ENCODE data around the gene TWSG1. TPM values are rescaled to one million over a fixed set of nuclear protein-coding genes. Genes with fewer than 3 reads are reported as not detected.

The TWSG1 gene
- total and polyA plus RNA-seq, 2 donors (not counting 3 experiments of a cell fraction or from before 2014, with no cell fraction given): 52.4 to 57.4 TPM

- Histone ChIP-seq H3K9ac (replicated peaks; ENCODE audit: extremely low read depth, insufficient read depth, low read length) (no peak overlapping the region), H3K9me3 (replicated peaks; ENCODE audit: control insufficient read depth, insufficient read depth, low read length) (no peaks in the 10 kb centered on the region), H3K27ac (ENCODE audit: insufficient read depth, low read depth, low read length) (no peak overlapping the region), H3K4me3 (replicated peaks in 1 of 3; ENCODE audit: insufficient read depth in 1 of 3, low read depth in 1 of 3, low read length in 3 of 3) (no peak overlapping the region), H3K36me3 (ENCODE audit: control insufficient read depth in 2 of 2, extremely low read depth in 1 of 2, insufficient read depth in 2 of 2, low read length in 2 of 2) (no peaks in the 10 kb centered on the region), H3K4me1 (ENCODE audit: control insufficient read depth, extremely low read depth, insufficient read depth, low read length) (no peaks in the 10 kb centered on the region), H3K79me2 (ENCODE audit: control insufficient read depth, insufficient read depth, low read length) (peaks cover 8% of the 10 kb centered on the region), H3K27me3 (ENCODE audit: control insufficient read depth in 2 of 2, insufficient read depth in 2 of 2, low read length in 2 of 2) (no peaks in the 10 kb centered on the region), H3K9me1 (replicated peaks; ENCODE audit: control insufficient read depth, extremely low read depth, insufficient read depth, low read length) (no peaks in the 10 kb centered on the region), H4K20me1 (replicated peaks; ENCODE audit: control insufficient read depth, extremely low read depth, insufficient read depth, low read length) (no peaks in the 10 kb centered on the region), H2AFZ (ENCODE audit: low read depth, low read length) (no peak overlapping the region), H3K4me2 (ENCODE audit: insufficient read depth, low read length) (no peak overlapping the region)
- FAIRE-seq: no peak
- TF ChIP-seq MYC (IDR thresholded peaks at IDR 0.05; ENCODE audit: low read depth, low read length): no peak
- TF ChIP-seq JUN (IDR thresholded peaks at IDR 0.05; ENCODE audit: borderline replicate concordance, insufficient read depth, insufficient read length, low read depth): no peak
- TF ChIP-seq POLR2A (IDR thresholded peaks at IDR 0.05; ENCODE audit: low read depth, low read length): no peak
- TF ChIP-seq MAX (IDR thresholded peaks at IDR 0.05; ENCODE audit: insufficient read depth, insufficient read length): no peak
- TF ChIP-seq POLR2AphosphoS5 (IDR thresholded peaks at IDR 0.05; ENCODE audit: insufficient read depth, low read depth, low read length): no peak
- no peak for TF ChIP-seq GATA2 (IDR thresholded peaks at IDR 0.05; ENCODE audit: insufficient read depth, insufficient read length, low read depth, low read length)
- TF ChIP-seq FOS (IDR thresholded peaks at IDR 0.05; ENCODE audit: borderline replicate concordance, insufficient read depth, low read length): no peak
- no peak for TF ChIP-seq CTCF (IDR thresholded peaks at IDR 0.05; ENCODE audit: extremely low read depth in 1 of 2, insufficient read depth in 1 of 2, low read depth in 1 of 2, low read length in 2 of 2)
- no peak for TF ChIP-seq EZH2 (IDR thresholded peaks at IDR 0.05; ENCODE audit: borderline replicate concordance, low read depth, low read length, severe bottlenecking)
- POLR2A ChIA-PET: interaction anchor here (1.7 kb wide), 1 partner anchor 9 kb away, joined by 6 read pairs; no protein-coding TSS in a partner anchor
- dilution Hi-C loops (cut with MboI; ENCODE audit: extremely low pct_ligation_motif_present, low sequenced_read_pairs): no loop called here
- CTCF ChIA-PET: no interaction called here
- intact Hi-C loops (cut with micrococcal nuclease): loop anchor here (5.0 kb wide), 1 partner anchor 228 kb away; the partner anchor contains the start of gene NDUFV2
- no peak for DNase-seq (ENCODE audit: low read depth, low spot score)
- BruUV-seq (replicated peaks): no TSS peak
Observed at GRCh38 chr18:9330419-9330818, 4.2 kb upstream of the TWSG1 start.
